ENCODE measurements around the gene BEND4.
"Not testable (repeated sequence)": the region's sequence is repeated elsewhere in the genome, so short reads cannot be mapped to it uniquely, and the experiment has no call there.

DNA sequence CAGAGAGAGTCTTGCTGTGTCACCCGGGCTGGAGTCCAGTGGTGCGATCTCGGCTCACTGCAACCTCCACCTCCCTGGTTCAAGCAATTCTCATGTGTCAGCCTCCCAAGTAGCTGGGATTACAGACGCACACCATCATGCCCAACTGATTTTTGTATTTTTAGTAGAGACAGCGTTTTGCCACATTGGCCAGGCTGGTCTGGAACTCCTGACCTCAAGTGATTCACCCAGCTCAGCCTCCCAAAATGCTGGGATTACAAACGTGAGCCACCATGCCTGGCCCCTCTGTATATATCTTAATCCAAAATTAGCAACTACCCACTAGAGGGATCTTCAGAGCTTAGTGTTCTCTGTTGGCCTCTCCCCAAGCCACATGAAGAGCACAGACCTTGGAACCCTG, 13.7 kb upstream of the BEND4 start:
- TF ChIP-seq POLR2A (IDR thresholded peaks at IDR 0.05) = not testable (repeated sequence)
- TF ChIP-seq, protein P1, sequence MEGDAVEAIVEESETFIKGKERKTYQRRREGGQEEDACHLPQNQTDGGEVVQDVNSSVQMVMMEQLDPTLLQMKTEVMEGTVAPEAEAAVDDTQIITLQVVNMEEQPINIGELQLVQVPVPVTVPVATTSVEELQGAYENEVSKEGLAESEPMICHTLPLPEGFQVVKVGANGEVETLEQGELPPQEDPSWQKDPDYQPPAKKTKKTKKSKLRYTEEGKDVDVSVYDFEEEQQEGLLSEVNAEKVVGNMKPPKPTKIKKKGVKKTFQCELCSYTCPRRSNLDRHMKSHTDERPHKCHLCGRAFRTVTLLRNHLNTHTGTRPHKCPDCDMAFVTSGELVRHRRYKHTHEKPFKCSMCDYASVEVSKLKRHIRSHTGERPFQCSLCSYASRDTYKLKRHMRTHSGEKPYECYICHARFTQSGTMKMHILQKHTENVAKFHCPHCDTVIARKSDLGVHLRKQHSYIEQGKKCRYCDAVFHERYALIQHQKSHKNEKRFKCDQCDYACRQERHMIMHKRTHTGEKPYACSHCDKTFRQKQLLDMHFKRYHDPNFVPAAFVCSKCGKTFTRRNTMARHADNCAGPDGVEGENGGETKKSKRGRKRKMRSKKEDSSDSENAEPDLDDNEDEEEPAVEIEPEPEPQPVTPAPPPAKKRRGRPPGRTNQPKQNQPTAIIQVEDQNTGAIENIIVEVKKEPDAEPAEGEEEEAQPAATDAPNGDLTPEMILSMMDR (IDR thresholded peaks at IDR 0.05) = not testable (repeated sequence)
